ENCODE measurements around the gene SULT4A1.
"Not testable (repeated sequence)": the region's sequence is repeated elsewhere in the genome, so short reads cannot be mapped to it uniquely, and the experiment has no call there.

Gene SULT4A1

DNA sequence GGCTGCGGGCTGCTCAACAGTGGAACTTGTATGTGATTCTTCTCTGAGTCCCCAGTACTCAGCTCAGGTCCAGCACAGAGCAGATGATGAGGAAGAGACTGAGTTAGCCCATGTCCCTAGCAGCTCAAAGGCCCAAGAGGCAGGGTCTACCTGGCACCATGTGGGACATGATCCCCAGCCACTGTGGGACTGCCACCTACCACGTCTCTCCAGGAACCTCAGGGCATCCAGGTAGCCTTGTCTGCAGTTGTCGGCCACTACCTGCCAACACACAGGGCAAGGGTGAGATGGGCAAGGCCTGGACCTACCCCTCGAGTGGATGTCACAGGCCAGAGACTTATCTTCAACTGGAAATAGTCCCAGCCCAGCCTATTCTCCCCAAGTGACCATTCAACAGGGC, 25.1 kb upstream of the SULT4A1 start:
- DNase-seq (ENCODE audit: low read depth, low spot score): no peak

DNA sequence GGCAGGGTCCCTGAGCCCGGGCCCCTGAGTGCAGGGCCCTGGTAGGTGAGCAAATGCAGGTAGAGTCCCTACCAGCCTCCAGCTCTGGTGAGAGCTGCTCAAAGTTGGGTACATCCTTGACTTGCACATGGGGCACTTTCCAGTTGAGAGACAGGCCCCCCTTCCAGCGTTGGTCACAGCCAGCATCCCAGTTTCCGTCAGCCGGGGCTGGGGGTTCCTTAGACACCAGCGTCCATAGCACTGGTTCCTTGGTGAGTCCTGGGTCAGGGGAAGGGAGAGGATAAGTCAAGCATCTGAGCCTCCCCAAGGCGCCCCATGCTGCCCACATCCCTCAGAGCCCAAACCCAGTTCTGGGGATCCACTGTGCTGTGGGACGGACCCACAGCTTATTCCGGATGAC, 23.9 kb upstream of the SULT4A1 start:
- no peak for DNase-seq (ENCODE audit: low read depth, low spot score)

DNA sequence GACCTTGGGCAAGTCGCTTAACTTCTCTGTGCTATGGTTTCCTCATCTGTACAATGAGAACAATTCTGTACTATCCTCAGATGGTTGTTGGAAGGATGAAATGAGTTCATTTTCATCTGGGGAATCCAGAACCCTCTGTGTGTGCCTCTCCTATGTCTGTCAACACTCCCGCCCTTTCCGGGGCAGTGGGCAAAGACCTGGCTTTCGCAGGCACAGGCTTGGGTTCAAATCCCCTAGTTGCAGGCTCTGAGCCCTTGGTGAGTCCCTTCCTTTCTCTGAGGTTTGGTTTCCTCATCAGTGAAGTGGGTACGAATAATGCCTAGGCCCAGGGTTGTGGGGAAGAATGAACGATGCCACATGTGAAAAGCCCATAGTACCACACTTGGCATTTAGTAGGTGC, 23.5 kb upstream of the SULT4A1 start:
- DNase-seq (ENCODE audit: low read depth, low spot score): no peak

DNA sequence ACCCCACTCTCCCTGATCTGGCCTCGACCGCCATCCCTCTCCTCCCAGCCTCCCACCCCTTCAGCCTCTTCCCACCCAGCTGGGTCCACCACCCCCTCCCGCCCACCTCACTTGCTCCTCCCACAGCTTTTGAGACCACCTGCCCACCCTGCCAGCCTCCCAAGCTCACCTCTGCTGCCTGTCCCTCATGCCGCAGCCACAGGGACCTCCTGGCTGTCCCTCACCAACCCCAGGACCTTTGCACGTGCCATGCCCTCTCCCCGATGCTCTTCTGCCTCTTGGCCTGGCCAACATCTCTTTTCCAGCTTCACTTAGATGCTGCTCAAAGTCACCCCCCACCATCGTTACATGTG, 23.0 kb upstream of the SULT4A1 start:
- DNase-seq (ENCODE audit: low read depth, low spot score): no peak

DNA sequence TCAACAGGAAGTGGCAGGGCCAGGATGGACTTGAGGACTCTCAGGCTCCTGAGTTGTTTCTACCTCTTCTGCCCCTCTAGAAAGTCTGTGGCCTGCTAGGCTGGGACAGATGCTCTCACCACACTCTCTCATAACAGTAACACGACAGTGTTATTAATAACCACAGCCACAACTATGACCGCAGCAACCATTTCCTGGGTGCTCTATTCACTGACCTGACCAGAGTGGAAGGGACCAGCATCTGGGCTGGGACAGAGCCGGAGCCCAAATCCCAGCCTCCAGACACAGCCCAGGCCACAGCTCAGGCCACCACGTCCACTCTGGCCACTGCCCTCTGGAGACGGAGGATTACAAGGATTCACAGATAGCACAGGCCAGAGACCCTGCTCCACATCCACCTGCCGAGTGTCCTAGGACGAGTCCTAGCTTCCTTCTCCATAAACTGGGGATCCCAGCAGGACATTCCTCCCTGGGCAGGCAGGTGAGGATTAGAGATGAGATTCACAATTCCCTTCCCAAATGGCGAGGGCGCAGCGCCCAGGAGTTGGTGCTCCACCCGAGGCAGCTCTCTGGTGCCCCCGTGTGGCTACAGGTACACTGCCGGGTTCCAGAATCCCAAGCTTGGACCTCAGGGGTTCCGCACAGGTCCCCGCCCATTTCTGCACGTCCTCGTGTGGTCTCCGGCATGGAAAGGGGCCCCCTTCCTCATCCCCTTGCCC, 22.4 kb upstream of the SULT4A1 start:
- DNase-seq (ENCODE audit: low read depth, low spot score): no peak

DNA sequence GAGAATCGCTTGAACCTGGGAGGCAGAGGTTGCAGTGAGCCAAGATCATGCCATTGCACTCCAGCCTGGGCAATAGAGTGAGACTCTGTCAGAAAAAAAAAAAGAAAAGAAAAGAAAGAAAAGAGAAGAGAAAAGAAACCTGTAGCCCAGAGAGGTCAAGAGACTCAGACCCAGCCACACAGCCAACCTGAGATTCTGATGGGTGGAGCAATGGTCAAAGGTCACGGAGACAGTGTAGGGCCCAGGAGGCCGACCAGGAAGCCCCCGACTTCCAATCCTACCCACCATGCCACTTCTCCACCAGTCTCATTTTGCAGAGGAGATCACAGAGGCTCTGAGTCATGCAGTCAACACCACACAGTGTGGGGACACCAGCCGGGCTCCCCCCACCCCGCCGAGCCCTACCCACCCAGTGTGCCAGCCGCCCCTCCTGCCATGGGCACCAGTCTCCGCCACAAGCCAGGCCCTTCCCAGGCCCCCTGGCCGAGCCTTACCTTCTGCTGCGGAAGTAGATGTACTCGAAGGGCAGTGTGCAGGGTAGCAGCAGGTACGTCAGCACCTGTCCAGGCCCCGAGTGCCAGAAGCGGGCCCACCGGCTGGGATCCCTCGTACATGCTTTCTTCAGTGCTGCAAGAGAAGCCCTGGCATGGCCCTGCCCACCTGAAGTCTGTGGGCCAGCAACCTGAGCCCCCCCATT, 21.6 kb upstream of the SULT4A1 start:
- no peak for DNase-seq (ENCODE audit: low read depth, low spot score)

DNA sequence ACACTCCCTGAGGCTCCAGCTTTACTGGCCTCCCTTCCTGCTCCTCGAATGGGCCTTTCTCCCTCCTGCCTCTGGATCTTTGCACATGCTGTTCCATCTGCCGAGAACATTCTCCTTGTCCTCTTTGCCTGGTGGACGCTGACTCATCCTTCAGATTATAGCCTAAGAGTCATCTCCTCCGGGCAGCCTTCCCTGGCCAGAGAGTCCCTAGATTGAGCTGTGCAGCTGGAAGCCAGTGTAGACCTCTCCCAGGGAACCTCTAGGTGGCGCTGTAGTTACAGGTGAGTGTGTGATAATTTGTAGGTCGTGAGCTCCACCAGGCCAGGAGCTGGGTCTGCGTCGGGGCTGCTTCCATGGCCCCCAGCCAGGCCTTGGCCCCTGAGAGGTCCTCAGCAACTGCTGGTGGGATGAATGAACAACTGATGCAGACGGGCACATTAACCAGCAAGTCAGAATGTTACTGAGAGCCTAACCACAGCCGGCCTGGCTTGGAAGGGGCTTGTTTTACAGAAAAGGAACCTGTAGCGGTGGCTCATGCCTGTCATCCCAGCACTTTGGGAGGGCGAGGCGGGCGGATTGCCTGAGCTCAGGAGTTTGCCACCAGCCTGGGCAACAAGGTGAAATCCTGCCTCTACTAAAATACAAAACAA, 20.8 kb upstream of the SULT4A1 start:
- DNase-seq (ENCODE audit: low read depth, low spot score): peak; percentile 11

DNA sequence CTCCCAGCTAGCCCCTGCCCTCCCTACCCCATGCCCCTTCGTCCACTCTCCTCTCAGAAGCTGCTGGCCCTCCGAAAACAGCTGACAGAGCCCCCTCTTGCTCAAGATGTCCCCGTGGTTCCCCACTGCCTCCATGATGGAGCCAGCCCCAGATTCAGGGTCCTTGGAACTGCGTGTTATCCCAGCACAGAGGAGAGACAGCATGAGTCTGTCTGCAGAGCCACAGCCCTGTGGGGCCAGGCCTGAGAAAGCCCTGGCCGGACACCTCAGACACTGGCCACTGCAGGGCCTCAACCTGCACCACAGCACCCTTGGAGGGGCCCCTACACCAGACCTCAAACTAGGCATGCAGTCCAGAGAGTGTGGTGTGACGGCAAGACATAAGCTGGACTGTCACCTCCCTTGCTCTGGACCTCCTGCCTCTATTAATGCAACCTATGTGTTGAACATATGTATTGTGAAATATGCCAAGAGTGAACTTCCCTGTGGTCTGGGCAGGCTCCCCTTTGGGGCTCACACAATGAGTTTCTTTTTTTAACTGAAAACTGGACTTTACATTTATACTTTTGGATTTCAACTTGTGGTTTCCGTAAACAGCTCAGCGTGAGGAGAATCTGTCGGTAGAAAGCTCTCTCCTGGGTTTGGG, 19.9 kb upstream of the SULT4A1 start:
- no peak for DNase-seq (ENCODE audit: low read depth, low spot score)

DNA sequence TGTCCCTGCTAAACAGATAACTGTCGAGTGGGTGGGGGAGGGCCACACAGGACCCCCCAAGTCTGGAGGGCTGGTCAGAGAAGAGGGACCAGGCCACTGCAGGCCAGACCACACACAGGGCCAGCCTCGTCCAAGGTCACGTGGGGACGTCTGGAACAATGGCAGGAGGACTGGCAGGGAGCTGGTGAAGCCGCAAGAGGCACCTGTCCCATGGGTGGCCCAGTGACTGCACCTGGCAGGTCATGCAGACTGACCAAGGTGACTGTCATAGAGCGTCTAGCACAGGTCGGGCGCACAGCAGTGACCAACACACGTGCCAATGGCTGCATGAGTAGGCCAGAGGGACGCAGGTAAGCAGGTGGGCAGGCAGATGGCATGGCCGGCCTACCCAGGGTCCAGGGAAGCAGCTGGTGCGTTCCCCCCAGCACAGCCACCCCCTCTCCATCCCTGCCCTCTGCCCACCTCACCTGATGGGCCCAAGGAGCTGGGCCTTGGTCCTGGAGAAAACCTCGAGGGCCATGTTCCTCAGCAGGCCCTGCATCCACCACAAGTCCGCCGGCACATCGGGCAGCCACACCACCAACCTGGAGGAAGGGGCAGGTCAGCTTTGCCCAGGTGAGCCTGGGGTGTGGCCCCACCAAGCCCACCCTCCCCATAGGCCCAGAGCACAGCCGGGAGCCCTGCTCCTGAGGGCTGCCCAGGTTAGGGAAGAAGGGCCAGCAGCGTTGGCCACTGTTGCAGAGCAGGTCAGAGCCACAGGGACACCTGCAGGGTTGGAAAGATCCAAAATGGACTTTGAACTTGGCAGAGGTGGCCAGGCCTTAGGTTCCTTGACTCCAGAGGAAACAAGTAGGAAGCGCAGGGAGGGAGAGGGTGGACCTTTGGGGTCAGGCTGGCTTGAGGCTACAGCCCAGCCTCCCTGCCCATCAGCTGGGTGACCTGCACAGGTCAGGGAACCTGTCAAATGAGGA, 19.1 kb upstream of the SULT4A1 start:
- DNase-seq (ENCODE audit: low read depth, low spot score): no peak

DNA sequence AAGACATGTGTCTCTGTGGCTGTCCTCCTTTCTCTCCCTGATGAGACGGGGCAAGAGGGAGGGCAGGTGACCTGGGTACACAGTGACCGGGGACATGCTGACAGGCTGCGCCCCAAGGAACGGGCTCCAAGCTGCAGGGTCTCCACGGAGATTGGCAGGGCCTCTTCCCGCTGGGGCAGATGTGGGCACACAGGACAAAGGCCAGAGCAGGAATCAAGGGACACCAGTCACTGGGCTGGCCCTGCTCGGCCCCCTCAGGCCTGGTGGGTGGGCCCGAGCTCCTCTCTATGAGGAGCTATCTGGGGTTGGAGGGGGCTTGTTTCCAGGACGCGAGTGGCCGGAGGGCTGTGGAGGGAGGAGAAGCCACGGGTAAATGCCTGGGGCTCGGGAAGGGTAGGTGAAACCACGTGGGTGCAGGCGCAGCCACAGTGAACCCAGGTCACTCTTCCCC, 18.3 kb upstream of the SULT4A1 start:
- no peak for DNase-seq (ENCODE audit: low read depth, low spot score)

DNA sequence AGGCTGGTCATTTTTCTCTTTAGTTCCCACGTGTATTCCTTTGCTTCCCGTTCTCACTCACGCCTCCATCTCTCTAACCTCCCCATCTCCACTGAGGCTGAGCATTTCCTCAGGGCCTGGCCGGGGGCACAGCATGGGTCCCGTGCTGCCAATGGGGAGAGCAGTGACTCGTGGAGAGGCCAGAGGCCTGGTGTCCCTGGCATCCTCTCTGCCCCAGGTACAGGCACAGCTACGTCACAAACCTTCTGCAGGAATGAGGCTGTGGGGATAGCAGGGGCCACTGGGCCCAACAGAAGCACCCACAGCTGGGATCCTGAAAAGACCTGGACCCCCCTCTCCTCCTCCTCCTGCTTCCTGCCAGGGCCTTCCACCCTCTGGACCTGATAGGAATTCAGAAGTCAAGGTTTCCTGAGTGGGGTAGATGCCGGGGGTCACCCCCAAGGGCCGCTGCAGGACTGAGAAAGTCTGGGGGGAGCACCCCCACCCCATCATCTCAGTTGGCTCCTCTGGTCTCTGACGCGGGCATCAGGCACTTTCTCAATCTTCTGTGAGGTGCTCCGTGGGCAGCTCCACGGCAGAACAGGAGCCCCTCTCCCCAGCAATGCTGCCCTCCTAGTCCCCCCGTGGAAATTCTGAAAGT, 17.7 kb upstream of the SULT4A1 start:
- DNase-seq (ENCODE audit: low read depth, low spot score): no peak

DNA sequence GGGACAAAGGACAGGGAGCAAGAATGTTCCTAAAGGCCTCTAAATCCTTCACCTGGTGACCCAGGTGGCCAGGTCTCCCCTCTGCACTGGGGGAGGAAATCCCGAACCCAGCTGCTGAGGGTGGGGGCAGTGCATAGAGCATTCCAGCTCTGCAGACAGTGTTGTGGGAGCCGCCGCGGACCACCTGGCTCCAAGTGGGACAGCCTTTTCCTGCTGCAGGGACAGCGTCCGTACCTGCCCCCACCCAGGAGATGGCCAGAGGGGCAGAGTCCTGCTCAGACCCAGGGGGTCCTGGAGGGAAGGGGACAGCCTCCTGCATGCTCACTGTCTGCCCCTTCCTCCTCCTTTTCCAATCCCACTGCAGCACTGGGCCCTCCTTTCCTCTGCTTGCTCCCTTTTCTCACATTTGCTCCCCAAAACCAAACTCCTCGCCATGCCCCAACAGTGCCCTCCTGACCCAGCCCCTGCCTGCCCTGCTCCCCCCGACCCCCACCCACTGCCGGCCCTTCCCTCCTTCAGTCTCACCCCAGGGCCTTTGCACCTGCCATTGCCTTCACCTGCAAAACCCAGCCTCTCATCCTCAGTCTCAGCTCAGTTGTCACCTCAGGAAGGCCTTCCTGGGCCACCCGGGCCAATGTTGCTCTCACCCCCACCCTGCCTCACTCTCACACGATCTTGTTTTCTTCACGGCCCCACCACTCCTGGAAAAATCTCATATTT, 16.7 kb upstream of the SULT4A1 start:
- no peak for DNase-seq (ENCODE audit: low read depth, low spot score)

DNA sequence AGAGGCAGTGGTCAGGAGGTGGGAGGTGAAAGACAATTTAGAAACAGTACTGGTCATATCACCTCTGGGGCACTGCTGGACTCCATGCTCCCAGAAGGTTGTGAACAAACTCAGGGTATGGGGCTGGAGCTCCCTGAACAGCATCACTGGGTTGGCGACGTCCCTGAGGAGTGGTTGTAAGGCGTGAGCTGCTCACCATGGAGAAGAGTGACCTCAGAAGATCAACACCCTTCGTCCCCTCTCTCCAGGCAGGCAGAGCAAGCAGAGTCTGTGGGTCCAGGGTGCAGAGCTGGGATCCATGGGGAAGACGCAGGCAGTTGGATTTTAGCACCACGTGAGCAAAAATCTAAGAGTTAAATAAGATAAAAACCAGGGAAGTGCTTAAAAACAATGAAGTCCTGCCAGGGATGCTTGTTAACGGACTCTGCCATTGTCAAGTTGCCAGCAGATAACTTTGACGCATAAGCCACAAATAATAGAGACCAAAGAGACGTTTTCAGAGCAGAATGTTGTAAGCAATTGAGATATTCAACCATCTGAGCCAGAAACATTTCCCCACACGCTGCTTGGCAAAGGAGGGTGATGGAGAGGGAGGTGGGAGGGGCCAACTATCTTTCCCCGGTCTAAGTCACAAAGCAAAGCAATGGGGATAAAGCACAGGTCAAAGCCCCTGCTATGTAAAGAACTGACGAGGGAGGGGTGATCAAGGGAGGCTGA, 15.9 kb upstream of the SULT4A1 start:
- DNase-seq (ENCODE audit: low read depth, low spot score): no peak

DNA sequence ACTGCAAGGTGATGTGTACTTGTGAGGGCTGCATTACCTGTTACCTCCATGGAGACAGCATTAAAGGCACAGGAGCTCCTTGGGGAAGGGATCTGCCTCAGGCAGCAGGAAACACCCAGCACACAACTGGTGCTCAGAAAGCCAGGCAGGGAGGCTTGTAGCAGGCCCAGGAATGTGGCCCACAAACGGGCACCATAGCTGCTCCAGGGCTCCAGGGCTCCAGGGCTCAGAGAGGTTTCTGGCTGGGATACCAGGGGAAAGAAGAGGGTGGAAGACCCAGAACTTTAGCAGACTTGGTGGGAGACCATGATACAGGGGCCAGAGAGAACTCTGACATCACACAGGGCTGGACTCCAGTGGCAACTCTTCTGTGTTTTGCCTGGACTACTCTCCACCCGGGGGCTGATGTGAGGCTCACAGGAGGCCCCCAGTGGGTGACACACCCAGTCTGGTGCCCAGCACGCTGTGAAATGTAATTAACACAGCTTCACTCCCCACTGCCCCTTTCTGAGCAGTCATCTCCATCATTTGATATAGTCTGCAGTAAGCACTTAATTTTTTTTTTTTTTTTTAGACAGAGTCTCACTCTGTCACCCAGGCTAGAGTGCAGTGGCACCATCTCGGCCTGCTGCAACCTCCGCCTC, 14.7 kb upstream of the SULT4A1 start:
- DNase-seq (ENCODE audit: low read depth, low spot score): no peak

DNA sequence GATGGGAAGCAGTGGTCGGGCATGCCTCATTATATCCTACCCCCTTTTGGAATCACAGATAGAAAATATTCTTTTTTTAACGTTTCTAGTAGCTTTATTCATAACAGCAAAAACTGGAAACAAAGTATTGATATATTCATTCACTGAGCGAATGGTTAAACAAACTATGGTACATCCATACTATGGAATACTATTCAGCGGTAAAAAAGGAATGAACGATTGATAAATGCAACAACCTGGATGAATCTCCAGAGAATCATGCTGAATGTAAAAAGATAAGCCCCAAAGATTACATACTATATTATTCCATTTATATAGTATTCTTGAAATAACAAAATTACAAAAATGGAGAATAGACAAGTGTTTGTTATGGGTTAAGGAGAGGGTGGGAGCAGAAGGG, 7.5 kb upstream of the SULT4A1 start:
- DNase-seq (ENCODE audit: low read depth, low spot score): no peak

DNA sequence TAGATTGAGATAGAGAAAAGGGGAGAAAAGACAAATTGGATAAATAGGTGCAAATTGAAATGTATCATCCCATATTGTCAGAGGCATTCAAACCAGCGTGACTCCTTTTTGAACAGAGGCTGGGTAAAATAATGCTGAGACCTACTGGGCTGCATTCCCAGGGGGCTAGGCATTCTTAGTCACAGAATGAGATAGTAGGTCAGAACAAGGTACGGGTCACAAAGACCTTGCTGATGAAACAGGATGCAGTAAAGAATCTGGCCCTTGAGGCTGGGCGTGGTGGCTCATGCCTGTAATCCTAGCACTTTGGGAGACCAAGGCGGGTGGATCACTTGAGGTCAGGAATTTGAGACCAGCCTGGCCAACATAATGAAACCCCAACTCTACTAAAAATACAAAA, 6.7 kb upstream of the SULT4A1 start:
- DNase-seq (ENCODE audit: low read depth, low spot score): not testable (repeated sequence)

DNA sequence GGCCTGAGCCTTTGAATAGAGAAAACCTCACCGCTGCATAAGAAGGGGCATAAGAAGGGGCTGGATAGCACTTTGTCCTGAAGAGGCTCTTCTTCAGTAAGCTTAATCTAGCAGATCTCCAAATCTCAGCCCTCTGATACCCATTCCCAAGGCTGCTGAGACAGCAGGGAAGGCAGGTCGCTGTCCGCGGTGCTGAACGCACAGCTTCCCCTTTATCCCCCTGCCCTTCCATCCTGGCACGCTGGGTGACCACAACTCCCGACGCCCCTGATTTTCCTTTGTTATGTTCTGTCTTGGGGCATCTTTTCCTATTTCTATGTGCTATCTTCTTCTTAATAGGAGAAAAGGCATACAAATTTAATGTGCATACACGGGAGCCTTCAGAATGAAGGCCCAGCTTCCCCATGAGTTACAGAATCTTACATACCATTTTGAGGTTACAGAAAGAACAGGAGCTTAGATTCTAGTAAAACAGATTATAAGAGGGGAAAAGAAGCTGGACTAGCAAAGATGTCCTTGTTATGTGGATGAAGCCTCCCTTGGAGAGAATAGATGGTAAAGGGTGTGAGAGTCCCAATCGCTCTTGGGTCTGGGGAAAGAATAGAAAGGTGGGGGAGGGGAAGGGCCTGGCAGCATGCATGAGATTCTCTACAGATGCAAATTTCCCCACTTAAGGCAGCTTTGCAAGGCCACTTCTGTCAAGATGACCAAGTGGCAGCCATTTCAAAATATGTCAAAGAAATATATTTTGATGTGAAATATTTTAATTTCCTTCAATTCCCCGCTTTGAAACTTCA, 5.7 kb upstream of the SULT4A1 start:
- no peak for DNase-seq (ENCODE audit: low read depth, low spot score)

DNA sequence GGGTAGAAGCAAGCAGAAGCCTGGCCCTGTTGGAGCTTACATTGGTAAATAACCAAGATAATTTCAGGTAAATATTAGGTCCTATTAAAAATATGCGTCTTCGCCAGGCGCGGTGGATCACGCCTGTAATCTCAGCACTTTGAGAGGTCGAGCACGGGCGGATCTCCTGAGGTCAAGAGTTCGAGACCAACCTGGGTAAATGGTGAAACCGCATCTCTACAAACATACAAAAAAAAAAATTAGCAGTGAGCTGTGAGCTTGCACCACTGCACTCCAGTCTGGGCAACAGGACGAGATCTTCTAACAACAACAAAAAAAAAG, 529 bp upstream of the SULT4A1 start:
- DNase-seq (ENCODE audit: low read depth, low spot score): no peak

Measured in activated naive CD8-positive, alpha-beta T cell treated with anti-CD3 and anti-CD28 coated beads, Interleukin-2, amount 50 U/mL, for 16 hours (primary cell).